GM12801 (cell line): ENCODE data around the gene FASTK.

Experiments used
- TF ChIP-seq, protein P1 (sequence below): IDR thresholded peaks from one replicate; pipeline ENCODE4 v1.5.1; 2011; ENCODE audit warnings: control low read depth; ENCODE audit not compliant: insufficient read length; ENCODE audit errors: extremely low read depth

FASTK gene

DNA sequence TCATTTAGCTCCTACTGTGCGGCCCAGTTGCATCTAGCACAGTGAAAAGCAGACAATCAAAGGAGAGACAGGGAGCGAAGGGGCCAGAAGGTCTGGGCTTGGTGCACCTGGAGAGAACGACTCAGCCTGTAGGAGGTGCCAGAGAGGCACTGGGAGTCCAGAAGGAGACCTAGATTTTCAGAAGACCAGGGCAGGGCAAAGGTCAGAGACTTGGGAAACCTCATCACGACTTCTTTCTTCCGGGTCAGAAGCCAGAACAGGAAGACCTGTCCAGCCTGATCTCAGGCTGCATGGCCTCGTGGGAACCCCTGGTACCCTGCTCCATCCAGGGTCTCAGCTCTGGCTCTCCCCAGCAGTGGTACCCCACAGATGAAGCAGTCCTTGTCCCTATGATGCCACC lies 10.8 kb upstream of the FASTK start:
- TF ChIP-seq, protein P1, sequence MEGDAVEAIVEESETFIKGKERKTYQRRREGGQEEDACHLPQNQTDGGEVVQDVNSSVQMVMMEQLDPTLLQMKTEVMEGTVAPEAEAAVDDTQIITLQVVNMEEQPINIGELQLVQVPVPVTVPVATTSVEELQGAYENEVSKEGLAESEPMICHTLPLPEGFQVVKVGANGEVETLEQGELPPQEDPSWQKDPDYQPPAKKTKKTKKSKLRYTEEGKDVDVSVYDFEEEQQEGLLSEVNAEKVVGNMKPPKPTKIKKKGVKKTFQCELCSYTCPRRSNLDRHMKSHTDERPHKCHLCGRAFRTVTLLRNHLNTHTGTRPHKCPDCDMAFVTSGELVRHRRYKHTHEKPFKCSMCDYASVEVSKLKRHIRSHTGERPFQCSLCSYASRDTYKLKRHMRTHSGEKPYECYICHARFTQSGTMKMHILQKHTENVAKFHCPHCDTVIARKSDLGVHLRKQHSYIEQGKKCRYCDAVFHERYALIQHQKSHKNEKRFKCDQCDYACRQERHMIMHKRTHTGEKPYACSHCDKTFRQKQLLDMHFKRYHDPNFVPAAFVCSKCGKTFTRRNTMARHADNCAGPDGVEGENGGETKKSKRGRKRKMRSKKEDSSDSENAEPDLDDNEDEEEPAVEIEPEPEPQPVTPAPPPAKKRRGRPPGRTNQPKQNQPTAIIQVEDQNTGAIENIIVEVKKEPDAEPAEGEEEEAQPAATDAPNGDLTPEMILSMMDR = no peak

DNA sequence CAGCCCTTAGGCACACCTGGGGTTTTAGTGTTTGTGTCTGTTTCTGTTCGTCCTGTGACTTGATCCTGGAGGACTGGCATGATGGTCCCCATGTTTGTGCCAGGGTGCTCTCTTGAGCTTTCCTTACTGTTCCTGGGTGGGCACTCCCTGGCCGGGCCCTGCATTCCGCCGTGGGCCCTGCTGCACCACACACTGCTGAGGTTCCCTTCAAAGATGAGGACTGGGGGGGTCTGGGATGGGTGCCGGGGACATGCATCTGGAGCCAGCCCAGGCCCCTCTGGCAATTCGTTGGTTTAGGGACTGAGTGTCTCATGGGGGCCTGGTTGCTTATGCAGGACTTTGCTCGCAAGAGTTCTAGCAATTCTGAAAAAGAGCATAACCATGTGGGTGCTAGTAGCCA lies 10.4 kb upstream of the FASTK start:
- TF ChIP-seq, protein P1 = no peak

DNA sequence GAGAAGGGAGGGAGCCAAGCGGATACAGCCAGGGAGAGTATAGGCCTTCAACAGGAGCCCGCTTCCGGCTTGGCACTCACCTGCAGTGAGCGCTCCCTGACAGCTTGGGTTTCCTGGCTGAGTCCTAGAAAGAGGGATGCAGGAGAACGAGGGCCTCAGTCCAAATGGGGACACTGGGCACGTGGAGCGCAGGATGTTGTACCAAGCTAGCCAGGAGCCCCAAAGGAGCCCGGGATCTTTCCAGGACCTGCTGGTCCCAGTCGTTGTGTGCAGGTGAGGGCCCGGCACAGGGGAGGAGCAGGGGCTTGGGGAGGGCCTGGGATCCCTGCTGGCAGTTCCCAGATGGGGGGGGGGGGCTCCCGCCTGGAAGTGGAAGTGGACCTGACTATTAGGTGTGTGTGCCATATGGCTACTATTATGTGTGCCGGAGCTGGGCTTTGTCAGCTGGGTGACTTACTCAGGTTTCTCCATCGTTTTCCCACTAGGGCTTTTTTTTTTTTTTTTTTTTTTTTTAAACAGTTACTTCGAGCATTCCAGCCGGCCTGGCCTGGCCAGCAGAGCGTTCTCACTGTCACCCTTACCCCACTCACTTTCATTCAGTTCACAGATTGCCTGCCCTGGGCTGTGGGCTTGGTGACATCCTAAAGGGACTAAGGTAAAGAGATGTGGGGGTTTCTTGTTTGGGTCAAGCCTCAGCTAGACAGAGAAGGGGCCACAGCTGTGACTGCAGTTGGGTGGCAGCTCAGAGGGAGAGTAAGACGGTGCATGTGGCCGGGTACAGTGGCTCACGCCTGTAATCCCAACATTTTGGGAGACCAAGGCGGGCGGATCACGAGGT lies 9.5 kb upstream of the FASTK start:
- TF ChIP-seq, protein P1 = no peak

DNA sequence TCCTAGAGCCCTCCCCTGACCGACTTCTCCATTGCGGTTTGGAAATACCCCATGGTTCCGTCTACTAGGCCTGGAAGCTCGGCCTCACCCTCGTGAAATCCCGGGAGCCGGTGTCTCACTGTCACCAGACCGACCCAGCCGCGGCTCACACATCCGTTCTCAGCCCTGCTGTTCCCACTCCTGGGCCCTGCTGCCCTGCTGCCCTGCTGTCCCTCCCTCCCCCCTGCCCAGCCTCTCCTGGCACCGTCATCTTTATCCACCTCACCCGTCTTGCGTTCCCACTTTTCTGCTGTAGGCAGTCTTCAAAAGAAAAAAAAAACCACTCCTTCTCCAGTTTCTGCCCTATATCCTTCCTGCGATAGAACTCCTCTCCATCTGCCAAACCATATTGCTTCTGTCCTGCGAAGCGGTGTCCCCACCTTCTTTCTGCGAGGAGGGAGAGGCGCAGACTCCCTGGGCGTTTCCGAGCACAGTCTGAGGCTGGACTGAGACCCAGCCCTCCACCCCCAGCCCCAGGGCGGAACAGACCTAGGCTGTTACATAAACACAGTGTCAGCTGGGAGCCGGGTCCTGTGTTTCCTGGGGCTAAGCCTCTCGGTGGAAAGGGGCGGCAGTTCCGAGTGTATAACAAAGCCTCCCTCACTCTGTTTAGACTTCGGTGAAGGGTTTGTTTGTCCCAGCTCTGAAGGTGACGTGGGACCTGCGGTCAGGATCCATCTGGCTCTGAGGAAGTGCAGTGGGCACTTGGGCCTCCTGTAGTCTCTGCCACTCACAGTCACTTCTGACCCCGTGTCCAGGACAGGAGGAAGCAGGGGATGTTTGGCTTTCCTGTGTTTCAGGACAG lies 8.5 kb upstream of the FASTK start:
- TF ChIP-seq, protein P1 = no peak

DNA sequence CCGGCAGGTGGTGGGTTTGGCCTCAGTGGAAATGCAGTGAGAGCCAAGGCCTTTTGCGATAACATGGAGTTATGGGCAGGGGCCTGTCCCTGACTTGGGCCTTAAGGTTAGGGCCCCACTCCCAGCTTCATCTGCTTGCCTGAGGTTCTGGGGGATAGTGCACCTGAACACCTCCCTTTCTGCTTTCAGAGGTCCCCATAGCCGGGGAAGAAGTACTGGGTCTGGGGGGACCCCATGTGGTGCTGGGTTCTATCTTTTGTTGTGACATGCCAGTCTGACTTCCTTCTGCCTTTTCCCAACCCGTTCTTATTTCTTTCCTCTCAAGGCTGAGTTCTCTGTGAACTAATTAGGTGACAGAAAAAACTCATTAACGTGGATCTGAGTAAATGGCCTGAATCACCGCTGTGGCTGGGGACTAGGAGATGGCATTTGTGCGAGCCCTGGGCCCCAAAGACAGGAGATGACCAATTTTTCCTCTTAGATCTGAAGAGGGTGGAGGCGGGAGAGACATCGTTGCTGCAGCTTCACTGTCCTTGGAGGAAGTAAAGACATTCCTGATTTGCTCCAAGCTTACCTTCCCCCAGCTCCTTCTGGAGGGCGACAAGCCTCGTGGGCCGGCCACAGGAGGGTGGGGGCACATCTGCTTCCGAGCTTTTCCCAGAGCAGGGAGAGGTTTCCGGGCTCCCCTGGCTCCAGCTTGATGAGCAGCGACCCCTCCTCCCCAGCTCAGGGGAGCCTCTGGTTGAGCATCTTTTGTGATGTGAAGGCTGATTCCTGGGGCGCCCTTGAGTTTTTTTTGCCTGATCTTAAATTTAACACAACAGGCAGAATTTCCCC lies 7.6 kb upstream of the FASTK start:
- TF ChIP-seq, protein P1 = no peak

DNA sequence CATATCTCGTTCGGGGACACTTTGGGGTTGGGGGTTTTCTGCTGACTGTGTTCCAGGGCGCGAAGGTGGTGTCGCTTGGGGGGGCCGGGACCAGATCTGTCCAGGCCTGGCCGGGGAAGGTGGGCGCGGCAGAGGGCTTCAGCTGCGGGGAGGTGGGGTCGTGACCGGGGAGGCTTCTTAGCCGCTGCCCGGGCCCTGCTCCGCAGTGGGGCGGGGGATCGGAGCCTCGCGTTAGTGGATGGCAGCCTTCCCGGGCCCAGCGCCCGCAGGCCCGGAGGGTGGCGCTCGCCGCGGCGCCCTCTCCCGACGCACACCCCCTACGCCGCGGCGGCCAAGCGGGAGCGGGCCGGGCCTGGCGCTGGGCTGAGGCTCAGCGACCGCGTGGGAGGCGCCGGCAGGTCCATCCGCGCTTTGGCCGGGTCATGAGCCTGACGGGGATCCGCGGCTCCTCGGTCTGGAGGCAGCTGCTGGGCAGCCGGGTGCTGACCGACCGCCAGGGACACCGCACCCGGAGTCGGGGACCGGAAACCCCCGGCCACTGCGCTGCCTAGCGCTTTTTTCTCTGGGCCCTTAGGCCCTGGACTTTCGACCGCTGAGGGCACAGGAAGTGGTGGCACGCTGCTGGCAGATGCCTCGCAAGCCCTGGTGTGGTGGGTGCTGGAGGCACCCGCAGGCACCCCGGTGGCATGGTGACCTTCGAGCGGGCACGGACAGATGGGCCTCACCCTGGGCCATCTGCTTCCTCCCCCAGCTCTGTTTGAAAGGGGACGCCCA lies 6.8 kb upstream of the FASTK start:
- TF ChIP-seq, protein P1 = no peak
